ENCODE data around the gene RDH8.

The RDH8 gene

GRCh38 chr19:9986787-9987281 is 26.4 kb upstream of the RDH8 start:
- WGBS, 2 experiments (ENCODE audit: insufficient coverage in 2 of 2) = 65 to 70% methylated on average over 7 to 8 of the region's 8 CpGs

GRCh38 chr19:9989504-9989903 is 23.8 kb upstream of the RDH8 start:
- Histone ChIP-seq H3K4me1 (ENCODE audit: control insufficient read depth, insufficient read depth, low read length, poor library complexity, severe bottlenecking) (peaks cover 6% of the 10 kb centered on the region), H3K36me3 (ENCODE audit: control insufficient read depth, insufficient read depth, low read length) (no peaks in the 10 kb centered on the region), H3K27ac (ENCODE audit: low read depth, low read length, severe bottlenecking) (no peak overlapping the region), H3K9me3 (ENCODE audit: control insufficient read depth, low read length) (no peaks in the 10 kb centered on the region), H3K4me3 (ENCODE audit: extremely low read depth, insufficient read depth, low read length, poor library complexity, severe bottlenecking) (no peak overlapping the region)
- WGBS, 2 experiments (ENCODE audit: insufficient coverage in 2 of 2) = 94 to 100% methylated on average over 3 of the region's 3 CpGs

More at GRCh38 chr19:9986787-9987281, 26.4 kb upstream of the RDH8 start:
- peaks cover 6% of the 10 kb centered on the region for H3K4me1 ChIP-seq (ENCODE audit: control insufficient read depth, insufficient read depth, low read length, poor library complexity, severe bottlenecking)
- no peak overlapping the region for H3K27ac ChIP-seq (ENCODE audit: low read depth, low read length, severe bottlenecking)
- H3K4me3 ChIP-seq (ENCODE audit: extremely low read depth, insufficient read depth, low read length, poor library complexity, severe bottlenecking) = no peak overlapping the region
- no peaks in the 10 kb centered on the region for H3K9me3 ChIP-seq (ENCODE audit: control insufficient read depth, low read length)
- no peaks in the 10 kb centered on the region for H3K36me3 ChIP-seq (ENCODE audit: control insufficient read depth, insufficient read depth, low read length)

- H3K4me3 ChIP-seq (ENCODE audit: extremely low read depth, insufficient read depth, low read length, poor library complexity, severe bottlenecking) = no peak overlapping the region
- peaks cover 3% of the 10 kb centered on the region for H3K4me1 ChIP-seq (ENCODE audit: control insufficient read depth, insufficient read depth, low read length, poor library complexity, severe bottlenecking)
- H3K27ac ChIP-seq (ENCODE audit: low read depth, low read length, severe bottlenecking) = no peak overlapping the region
- 78 to 89% methylated on average over 8 to 9 of the region's 11 CpGs for WGBS, 2 experiments (ENCODE audit: insufficient coverage in 2 of 2)
- no peaks in the 10 kb centered on the region for H3K36me3 ChIP-seq (ENCODE audit: control insufficient read depth, insufficient read depth, low read length)
- no peaks in the 10 kb centered on the region for H3K9me3 ChIP-seq (ENCODE audit: control insufficient read depth, low read length)
Observed at GRCh38 chr19:9991425-9992191, 21.7 kb upstream of the RDH8 start.

GRCh38 chr19:9995084-9995483 is 18.2 kb upstream of the RDH8 start:
- Histone ChIP-seq H3K9me3 (ENCODE audit: control insufficient read depth, low read length) (no peaks in the 10 kb centered on the region), H3K36me3 (ENCODE audit: control insufficient read depth, insufficient read depth, low read length) (no peaks in the 10 kb centered on the region)
- 92 to 93% methylated on average over 7 of the region's 8 CpGs for WGBS, 2 experiments (ENCODE audit: insufficient coverage in 2 of 2)

GRCh38 chr19:9995999-9996398 is 17.3 kb upstream of the RDH8 start:
- Histone ChIP-seq H3K36me3 (ENCODE audit: control insufficient read depth, insufficient read depth, low read length) (no peaks in the 10 kb centered on the region), H3K4me3 (ENCODE audit: extremely low read depth, insufficient read depth, low read length, poor library complexity, severe bottlenecking) (no peak overlapping the region), H3K9me3 (ENCODE audit: control insufficient read depth, low read length) (no peaks in the 10 kb centered on the region), H3K4me1 (ENCODE audit: control insufficient read depth, insufficient read depth, low read length, poor library complexity, severe bottlenecking) (no peaks in the 10 kb centered on the region), H3K27ac (ENCODE audit: low read depth, low read length, severe bottlenecking) (no peak overlapping the region)
- WGBS, 2 experiments (ENCODE audit: insufficient coverage in 2 of 2) = 90% methylated on average over 2 of the region's 7 CpGs; no CpG with 5 or more reads in 1 of the 2 experiments

More at GRCh38 chr19:9995084-9995483, 18.2 kb upstream of the RDH8 start:
- Histone ChIP-seq H3K27ac (ENCODE audit: low read depth, low read length, severe bottlenecking) (no peak overlapping the region), H3K4me1 (ENCODE audit: control insufficient read depth, insufficient read depth, low read length, poor library complexity, severe bottlenecking) (no peaks in the 10 kb centered on the region), H3K4me3 (ENCODE audit: extremely low read depth, insufficient read depth, low read length, poor library complexity, severe bottlenecking) (no peak overlapping the region)

GRCh38 chr19:9996541-9996940 is 16.7 kb upstream of the RDH8 start:
- no peak overlapping the region for H3K27ac ChIP-seq (ENCODE audit: low read depth, low read length, severe bottlenecking)
- H3K36me3 ChIP-seq (ENCODE audit: control insufficient read depth, insufficient read depth, low read length) = no peaks in the 10 kb centered on the region
- H3K9me3 ChIP-seq (ENCODE audit: control insufficient read depth, low read length) = no peaks in the 10 kb centered on the region
- no peaks in the 10 kb centered on the region for H3K4me1 ChIP-seq (ENCODE audit: control insufficient read depth, insufficient read depth, low read length, poor library complexity, severe bottlenecking)
- WGBS, 2 experiments (ENCODE audit: insufficient coverage in 2 of 2) = 73 to 80% methylated on average over 1 to 4 of the region's 5 CpGs
- H3K4me3 ChIP-seq (ENCODE audit: extremely low read depth, insufficient read depth, low read length, poor library complexity, severe bottlenecking) = no peak overlapping the region

GRCh38 chr19:10000171-10000826 is 13.0 kb upstream of the RDH8 start:
- 10 to 17% methylated on average over 12 of the region's 16 CpGs for WGBS, 2 experiments (ENCODE audit: insufficient coverage in 2 of 2)
- H3K9me3 ChIP-seq (ENCODE audit: control insufficient read depth, low read length) = no peaks in the 10 kb centered on the region
- no peak overlapping the region for H3K4me3 ChIP-seq (ENCODE audit: extremely low read depth, insufficient read depth, low read length, poor library complexity, severe bottlenecking)
- no peaks in the 10 kb centered on the region for H3K36me3 ChIP-seq (ENCODE audit: control insufficient read depth, insufficient read depth, low read length)
- no peaks in the 10 kb centered on the region for H3K4me1 ChIP-seq (ENCODE audit: control insufficient read depth, insufficient read depth, low read length, poor library complexity, severe bottlenecking)
- H3K27ac ChIP-seq (ENCODE audit: low read depth, low read length, severe bottlenecking) = no peak overlapping the region

- no peak overlapping the region for H3K4me3 ChIP-seq (ENCODE audit: extremely low read depth, insufficient read depth, low read length, poor library complexity, severe bottlenecking)
- WGBS, 2 experiments (ENCODE audit: insufficient coverage in 2 of 2) = 75 to 76% methylated on average over 4 to 6 of the region's 6 CpGs
- H3K27ac ChIP-seq (ENCODE audit: low read depth, low read length, severe bottlenecking) = no peak overlapping the region
- no peaks in the 10 kb centered on the region for H3K4me1 ChIP-seq (ENCODE audit: control insufficient read depth, insufficient read depth, low read length, poor library complexity, severe bottlenecking)
- H3K36me3 ChIP-seq (ENCODE audit: control insufficient read depth, insufficient read depth, low read length) = no peaks in the 10 kb centered on the region
- no peaks in the 10 kb centered on the region for H3K9me3 ChIP-seq (ENCODE audit: control insufficient read depth, low read length)
Observed at GRCh38 chr19:10001899-10002298, 11.4 kb upstream of the RDH8 start.

GRCh38 chr19:10003271-10003670 is 10.0 kb upstream of the RDH8 start:
- no peak overlapping the region for H3K27ac ChIP-seq (ENCODE audit: low read depth, low read length, severe bottlenecking)
- H3K9me3 ChIP-seq (ENCODE audit: control insufficient read depth, low read length) = no peaks in the 10 kb centered on the region
- peaks cover 5% of the 10 kb centered on the region for H3K4me1 ChIP-seq (ENCODE audit: control insufficient read depth, insufficient read depth, low read length, poor library complexity, severe bottlenecking)
- H3K36me3 ChIP-seq (ENCODE audit: control insufficient read depth, insufficient read depth, low read length) = no peaks in the 10 kb centered on the region
- no peak overlapping the region for H3K4me3 ChIP-seq (ENCODE audit: extremely low read depth, insufficient read depth, low read length, poor library complexity, severe bottlenecking)
- 86 to 95% methylated on average over 3 to 4 of the region's 6 CpGs for WGBS, 2 experiments (ENCODE audit: insufficient coverage in 2 of 2)

GRCh38 chr19:10004617-10005016 is 8.7 kb upstream of the RDH8 start:
- WGBS, 2 experiments (ENCODE audit: insufficient coverage in 2 of 2) = 84 to 87% methylated on average over 4 to 6 of the region's 9 CpGs
- Histone ChIP-seq H3K4me1 (ENCODE audit: control insufficient read depth, insufficient read depth, low read length, poor library complexity, severe bottlenecking) (peaks cover 16% of the 10 kb centered on the region), H3K9me3 (ENCODE audit: control insufficient read depth, low read length) (no peaks in the 10 kb centered on the region), H3K4me3 (ENCODE audit: extremely low read depth, insufficient read depth, low read length, poor library complexity, severe bottlenecking) (no peak overlapping the region), H3K36me3 (ENCODE audit: control insufficient read depth, insufficient read depth, low read length) (no peaks in the 10 kb centered on the region), H3K27ac (ENCODE audit: low read depth, low read length, severe bottlenecking) (no peak overlapping the region)
